Osteoblast (primary cell): ENCODE measurements around the gene PKHD1. TPM values are rescaled to one million over a fixed set of nuclear protein-coding genes. Genes with fewer than 3 reads are reported as not detected.

ENCODE experiments used
- DNase-seq: peaks from one replicate; pipeline ENCODE4 v3.0.0; 2011; ENCODE audit warnings: low spot score, mixed read lengths; ENCODE audit not compliant: insufficient read length; ENCODE audit errors: missing footprints
- H2AFZ ChIP-seq: 2 replicates; pipeline ENCODE4 v1.6.0; 2011; ENCODE audit warnings: mild to moderate bottlenecking, low read length
- H3K27ac ChIP-seq: 2 replicates; pipeline ENCODE4 v1.5.1; 2011; ENCODE audit warnings: mild to moderate bottlenecking, low read depth, low read length, moderate library complexity
- H3K27me3 ChIP-seq: 2 replicates; pipeline ENCODE4 v1.6.0; 2012; ENCODE audit warnings: mild to moderate bottlenecking, control low read depth, inconsistent platforms, low read length, moderate library complexity; ENCODE audit not compliant: insufficient read depth
- H3K36me3 ChIP-seq: 2 replicates; pipeline ENCODE4 v1.5.1; 2011; ENCODE audit warnings: mild to moderate bottlenecking, low read length, control low read depth, moderate library complexity; ENCODE audit not compliant: insufficient read depth
- H3K4me1 ChIP-seq: 2 replicates; pipeline ENCODE4 v1.5.1; 2011; ENCODE audit warnings: mild to moderate bottlenecking, low read length, control low read depth, moderate library complexity; ENCODE audit not compliant: insufficient read depth
- H3K4me2 ChIP-seq: 2 replicates; pipeline ENCODE4 v1.6.0; 2011; ENCODE audit warnings: mild to moderate bottlenecking, low read length; ENCODE audit not compliant: insufficient read depth
- H3K4me3 ChIP-seq: fragments of 200-600 bp; sonication (generic); 3 replicates; pipeline ENCODE4 v1.5.1; 2012; ENCODE audit warnings: mild to moderate bottlenecking, low read length, inconsistent platforms; ENCODE audit not compliant: insufficient read depth
- H3K79me2 ChIP-seq: 2 replicates; pipeline ENCODE4 v1.6.0; 2012; ENCODE audit warnings: mild to moderate bottlenecking, low read length, control low read depth, inconsistent platforms; ENCODE audit not compliant: insufficient read depth
- H3K9me3 ChIP-seq: 2 replicates; pipeline ENCODE4 v1.5.1; 2011; ENCODE audit warnings: low read depth, low read length, control low read depth
- H4K20me1 ChIP-seq: 2 replicates; pipeline ENCODE4 v1.6.0; 2012; ENCODE audit warnings: mild to moderate bottlenecking, low read length, control low read depth; ENCODE audit not compliant: insufficient read depth
- total RNA-seq: library from RNA; depleted of rRNA; stranded (reverse); fragments of >200 nt; gene quantifications from 2 replicates; pipeline ENCODE4 v1.2.3, GENCODE V29; 2012
- TF ChIP-seq, protein P1 (sequence below): IDR thresholded peaks from 2 replicates; pipeline ENCODE4 v1.5.1; 2011; ENCODE audit warnings: mild to moderate bottlenecking, low read depth, low read length, moderate library complexity; ENCODE audit errors: extremely low read depth

The PKHD1 gene
- total RNA-seq, 1 donor, result not detected

DNA sequence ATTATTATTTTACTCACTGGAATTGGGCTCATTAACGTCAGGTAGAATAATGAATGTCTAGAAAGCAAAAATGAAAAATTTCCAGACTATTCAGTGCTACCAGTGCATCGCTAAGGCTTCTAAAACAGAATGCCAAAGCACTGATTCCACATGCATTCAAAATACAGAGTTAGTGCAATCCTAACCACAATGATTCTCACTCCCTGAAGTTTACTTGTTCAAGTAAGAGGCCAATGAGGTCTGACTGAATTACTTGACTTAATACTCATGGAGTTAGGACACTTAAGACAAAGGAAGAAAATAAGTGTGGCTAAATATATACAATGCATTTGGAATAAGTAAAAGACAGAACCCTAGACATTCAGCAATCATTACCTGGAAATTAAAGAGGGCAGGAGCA is 220.5 kb downstream of the PKHD1 start:
- no peak overlapping the region for H3K27ac ChIP-seq
- TF ChIP-seq, protein P1, sequence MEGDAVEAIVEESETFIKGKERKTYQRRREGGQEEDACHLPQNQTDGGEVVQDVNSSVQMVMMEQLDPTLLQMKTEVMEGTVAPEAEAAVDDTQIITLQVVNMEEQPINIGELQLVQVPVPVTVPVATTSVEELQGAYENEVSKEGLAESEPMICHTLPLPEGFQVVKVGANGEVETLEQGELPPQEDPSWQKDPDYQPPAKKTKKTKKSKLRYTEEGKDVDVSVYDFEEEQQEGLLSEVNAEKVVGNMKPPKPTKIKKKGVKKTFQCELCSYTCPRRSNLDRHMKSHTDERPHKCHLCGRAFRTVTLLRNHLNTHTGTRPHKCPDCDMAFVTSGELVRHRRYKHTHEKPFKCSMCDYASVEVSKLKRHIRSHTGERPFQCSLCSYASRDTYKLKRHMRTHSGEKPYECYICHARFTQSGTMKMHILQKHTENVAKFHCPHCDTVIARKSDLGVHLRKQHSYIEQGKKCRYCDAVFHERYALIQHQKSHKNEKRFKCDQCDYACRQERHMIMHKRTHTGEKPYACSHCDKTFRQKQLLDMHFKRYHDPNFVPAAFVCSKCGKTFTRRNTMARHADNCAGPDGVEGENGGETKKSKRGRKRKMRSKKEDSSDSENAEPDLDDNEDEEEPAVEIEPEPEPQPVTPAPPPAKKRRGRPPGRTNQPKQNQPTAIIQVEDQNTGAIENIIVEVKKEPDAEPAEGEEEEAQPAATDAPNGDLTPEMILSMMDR, result no peak
- H3K4me3 ChIP-seq, result no peak overlapping the region
- no peaks in the 10 kb centered on the region for H3K27me3 ChIP-seq
- H4K20me1 ChIP-seq, result no peaks in the 10 kb centered on the region
- no peaks in the 10 kb centered on the region for H3K79me2 ChIP-seq
- no peaks in the 10 kb centered on the region for H3K9me3 ChIP-seq
- H3K36me3 ChIP-seq, result no peaks in the 10 kb centered on the region
- no peak overlapping the region for H2AFZ ChIP-seq
- DNase-seq, result no peak
- no peaks in the 10 kb centered on the region for H3K4me1 ChIP-seq
- H3K4me2 ChIP-seq, result no peak overlapping the region

DNA sequence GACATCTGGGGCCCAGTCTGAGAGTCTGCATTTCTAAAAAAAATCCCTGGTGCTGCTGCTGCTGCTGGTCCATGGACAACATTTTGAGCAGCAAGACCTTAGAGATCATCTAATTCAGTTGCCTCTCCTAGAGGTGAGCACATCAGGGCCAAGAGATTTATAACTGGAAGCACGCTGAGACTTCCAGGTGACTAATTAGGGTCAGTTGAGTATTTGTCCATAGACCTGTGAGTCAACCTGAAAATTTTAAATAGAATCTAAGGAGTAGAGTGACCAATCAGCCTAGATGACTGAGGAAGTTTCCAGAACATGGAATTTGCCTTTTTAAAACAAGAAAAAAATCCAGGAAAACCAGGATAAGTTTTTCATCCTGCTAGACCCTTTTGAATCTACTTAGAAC is 221.4 kb downstream of the PKHD1 start:
- H3K36me3 ChIP-seq, result no peaks in the 10 kb centered on the region
- H3K79me2 ChIP-seq, result no peaks in the 10 kb centered on the region
- TF ChIP-seq, protein P1, result no peak
- H3K27ac ChIP-seq, result no peak overlapping the region
- no peaks in the 10 kb centered on the region for H3K4me1 ChIP-seq
- no peak for DNase-seq
- H4K20me1 ChIP-seq, result no peaks in the 10 kb centered on the region
- H3K4me3 ChIP-seq, result no peak overlapping the region
- no peak overlapping the region for H3K4me2 ChIP-seq
- H2AFZ ChIP-seq, result no peak overlapping the region
- H3K27me3 ChIP-seq, result no peaks in the 10 kb centered on the region
- H3K9me3 ChIP-seq, result no peaks in the 10 kb centered on the region

DNA sequence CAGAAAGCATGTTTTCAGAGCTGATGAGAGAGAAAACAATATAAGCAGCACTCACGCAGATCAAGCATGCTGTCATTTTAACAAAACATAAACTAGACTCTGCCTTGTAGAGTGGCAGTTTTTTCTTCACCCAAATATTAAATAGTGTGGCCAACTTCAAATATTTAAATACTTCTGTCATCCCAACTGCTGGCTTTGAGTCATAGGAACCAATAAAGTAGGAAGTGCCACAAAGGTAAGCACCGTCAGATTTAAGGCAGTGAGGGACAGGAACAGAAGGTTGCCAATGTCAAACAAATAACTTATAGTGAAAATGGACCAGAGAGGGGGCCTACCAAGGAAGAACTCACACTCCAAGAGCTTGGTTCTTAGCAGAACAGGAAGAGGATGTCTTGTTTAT is 222.2 kb downstream of the PKHD1 start:
- no peaks in the 10 kb centered on the region for H3K79me2 ChIP-seq
- no peak overlapping the region for H3K4me2 ChIP-seq
- no peak overlapping the region for H3K27ac ChIP-seq
- no peaks in the 10 kb centered on the region for H3K36me3 ChIP-seq
- H2AFZ ChIP-seq, result no peak overlapping the region
- H4K20me1 ChIP-seq, result no peaks in the 10 kb centered on the region
- TF ChIP-seq, protein P1, result no peak
- no peak for DNase-seq
- no peaks in the 10 kb centered on the region for H3K27me3 ChIP-seq
- no peaks in the 10 kb centered on the region for H3K4me1 ChIP-seq
- no peaks in the 10 kb centered on the region for H3K9me3 ChIP-seq
- H3K4me3 ChIP-seq, result no peak overlapping the region

DNA sequence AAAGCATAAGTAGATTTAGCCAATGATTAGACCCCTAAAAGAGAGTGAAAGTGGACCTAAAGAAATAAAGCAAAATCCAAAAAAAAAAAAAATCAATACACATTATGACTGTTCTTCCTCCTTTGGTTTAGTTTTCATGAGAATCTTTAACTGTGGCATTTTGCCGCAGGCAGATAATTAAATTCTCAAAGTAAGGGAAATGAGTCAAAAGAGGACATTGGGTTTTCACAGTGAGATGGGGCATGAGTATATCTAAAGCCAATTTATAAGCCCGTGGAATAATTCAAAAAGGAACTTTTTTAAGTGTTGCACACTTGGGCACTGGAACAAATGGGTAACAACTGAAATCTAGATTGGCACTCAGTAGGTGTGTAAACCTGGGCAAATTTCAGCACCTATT is 230.3 kb downstream of the PKHD1 start:
- no peak for DNase-seq
- H3K4me3 ChIP-seq, result no peak overlapping the region
- no peaks in the 10 kb centered on the region for H3K79me2 ChIP-seq

More for the DNA sequence above, 230.3 kb downstream of the PKHD1 start:
- no peaks in the 10 kb centered on the region for H4K20me1 ChIP-seq
- H3K4me2 ChIP-seq, result no peak overlapping the region
- H3K36me3 ChIP-seq, result no peaks in the 10 kb centered on the region
- no peak overlapping the region for H2AFZ ChIP-seq
- no peaks in the 10 kb centered on the region for H3K4me1 ChIP-seq
- no peaks in the 10 kb centered on the region for H3K9me3 ChIP-seq
- TF ChIP-seq, protein P1, result no peak
- no peaks in the 10 kb centered on the region for H3K27me3 ChIP-seq
- H3K27ac ChIP-seq, result no peak overlapping the region
